ENCODE data around the gene TBC1D8. TPM values are rescaled to one million over a fixed set of nuclear protein-coding genes. Genes with fewer than 3 reads are reported as not detected.

Gene TBC1D8
- total RNA-seq, 2 experiments from 2014 or later, result 0.73 to 1.1 TPM

GRCh38 chr2:101040761-101041160 lies 110.4 kb downstream of the TBC1D8 start:
- ChIA-PET CTCF (no interaction called here), POLR2A (no interaction called here)

- POLR2A ChIA-PET, result no interaction called here
- CTCF ChIA-PET, result interaction anchor here (0.8 kb wide), 1 partner anchor 112 kb away, joined by 3 read pairs; no protein-coding TSS in a partner anchor
Measured at GRCh38 chr2:101040072-101040471, 111.1 kb downstream of the TBC1D8 start.

DNA sequence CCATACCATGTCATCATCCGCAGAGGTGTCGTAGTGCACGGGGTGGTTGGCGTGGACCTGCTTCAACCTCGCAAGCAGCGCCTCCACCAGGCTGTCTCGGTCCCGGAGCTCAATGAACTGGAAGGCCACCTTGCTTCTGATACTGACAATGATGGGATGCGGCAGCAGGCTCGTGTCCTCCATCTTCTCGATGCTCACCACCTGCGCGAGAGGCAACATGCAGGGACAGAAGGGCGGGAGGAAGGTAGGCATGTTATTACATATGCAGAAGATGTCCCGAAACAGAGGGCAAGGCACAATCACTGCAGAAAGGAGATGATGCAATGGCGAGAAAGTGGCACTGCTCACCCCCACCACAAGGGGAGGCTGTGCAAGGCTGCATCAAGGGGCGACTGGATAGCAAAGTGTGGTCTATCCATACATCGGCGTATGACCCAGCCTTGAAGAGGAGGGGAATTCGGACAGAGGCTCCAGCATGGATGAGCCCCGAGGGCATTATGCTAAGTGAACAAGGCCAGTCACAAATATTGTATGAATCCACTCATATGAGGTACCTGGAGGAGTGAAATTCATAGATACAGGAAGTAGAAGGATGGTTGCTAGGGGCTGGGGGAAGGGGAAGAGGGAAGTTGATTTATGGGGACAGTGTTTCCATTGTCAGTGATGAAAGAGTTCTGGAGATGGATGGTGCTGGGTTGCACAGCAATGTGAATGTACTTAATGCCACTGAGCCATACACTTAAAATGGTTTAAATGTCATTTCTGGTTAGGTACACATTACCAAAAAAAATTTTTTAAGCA lies 112.5 kb downstream of the TBC1D8 start:
- POLR2A ChIA-PET, result no interaction called here
- CTCF ChIA-PET, result no interaction called here

DNA sequence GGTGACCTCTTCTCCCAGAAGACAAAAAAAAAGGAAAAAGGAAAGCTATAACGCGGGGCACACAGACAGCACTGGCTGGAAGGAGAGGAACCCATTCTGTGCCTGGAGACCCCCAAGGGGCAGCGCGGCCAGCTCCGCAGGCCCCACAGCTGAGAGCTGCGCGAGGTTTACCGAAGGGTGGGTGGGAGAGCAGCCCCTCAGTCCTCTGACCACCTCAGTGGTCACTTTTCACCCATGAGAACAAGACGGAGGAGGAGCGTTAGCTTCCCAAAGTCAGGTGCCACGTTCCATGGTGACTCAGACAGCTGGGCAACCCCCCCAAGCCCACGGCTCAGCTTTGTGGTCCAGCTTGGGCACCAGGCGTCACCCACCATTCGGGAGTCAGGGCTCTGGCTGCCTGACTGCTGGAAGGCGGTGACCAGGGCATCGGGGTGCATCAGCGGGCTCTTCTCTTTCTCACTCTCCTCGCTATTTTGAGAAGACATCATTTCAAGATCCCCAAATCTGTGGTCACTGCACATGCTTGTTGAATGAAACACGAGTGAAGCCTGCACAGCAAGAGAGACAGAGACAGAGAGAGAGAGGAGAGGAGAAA lies 113.9 kb downstream of the TBC1D8 start:
- ChIA-PET POLR2A (no interaction called here), CTCF (interaction anchor here (1.0 kb wide), 1 partner anchor 10 kb away, joined by 3 read pairs; no protein-coding TSS in a partner anchor)

- ChIA-PET CTCF (interaction anchor here (1.0 to 1.2 kb wide), 2 partner anchors 9 to 116 kb away, joined by 3 read pairs; no protein-coding TSS in a partner anchor), POLR2A (no interaction called here)
Measured at GRCh38 chr2:101036562-101036961, 114.6 kb downstream of the TBC1D8 start.

DNA sequence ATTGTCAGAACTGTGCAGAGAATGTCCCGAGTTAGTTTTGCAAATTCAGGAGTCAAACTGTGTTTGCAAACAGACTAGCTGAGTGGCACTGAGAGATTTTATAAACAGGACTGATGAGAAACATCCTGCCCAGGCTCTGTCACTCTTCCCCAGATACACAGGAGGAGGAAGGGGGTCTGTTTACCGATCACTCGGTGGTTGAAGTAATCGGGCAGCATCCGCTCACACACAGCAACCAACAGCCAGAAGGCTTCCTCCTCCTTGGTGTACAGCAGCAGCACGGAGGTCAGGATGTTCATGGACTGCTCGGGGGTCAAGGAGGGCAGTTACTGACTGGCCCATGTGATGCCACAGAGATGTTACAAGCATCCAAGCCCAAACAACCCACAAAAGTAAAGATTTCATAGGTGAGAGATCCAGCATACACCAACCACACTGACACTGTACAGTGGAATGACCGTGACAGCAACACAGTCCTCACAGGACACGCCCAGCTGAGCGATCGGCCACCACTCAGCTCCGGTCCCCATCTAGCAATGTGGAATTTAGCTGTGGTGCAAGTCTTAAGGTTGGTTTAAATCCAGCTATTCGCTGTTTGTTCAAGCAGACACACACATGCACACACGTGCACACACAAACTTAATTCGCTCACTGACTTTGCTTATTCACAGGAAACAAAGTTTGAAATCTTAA lies 119.0 kb downstream of the TBC1D8 start:
- ChIA-PET POLR2A (no interaction called here), CTCF (no interaction called here)

- ChIA-PET POLR2A (no interaction called here), CTCF (no interaction called here)
Measured at GRCh38 chr2:101030866-101031554, 120.2 kb downstream of the TBC1D8 start.

- ChIA-PET POLR2A (interaction anchor here (0.6 kb wide), 1 partner anchor 138 kb away, joined by 6 read pairs; no protein-coding TSS in a partner anchor), CTCF (interaction anchor here (1.3 to 1.6 kb wide), 2 partner anchors 9 to 15 kb away, joined by 3 read pairs; no protein-coding TSS in a partner anchor)
Measured at GRCh38 chr2:101027852-101028251, 123.3 kb downstream of the TBC1D8 start.

DNA sequence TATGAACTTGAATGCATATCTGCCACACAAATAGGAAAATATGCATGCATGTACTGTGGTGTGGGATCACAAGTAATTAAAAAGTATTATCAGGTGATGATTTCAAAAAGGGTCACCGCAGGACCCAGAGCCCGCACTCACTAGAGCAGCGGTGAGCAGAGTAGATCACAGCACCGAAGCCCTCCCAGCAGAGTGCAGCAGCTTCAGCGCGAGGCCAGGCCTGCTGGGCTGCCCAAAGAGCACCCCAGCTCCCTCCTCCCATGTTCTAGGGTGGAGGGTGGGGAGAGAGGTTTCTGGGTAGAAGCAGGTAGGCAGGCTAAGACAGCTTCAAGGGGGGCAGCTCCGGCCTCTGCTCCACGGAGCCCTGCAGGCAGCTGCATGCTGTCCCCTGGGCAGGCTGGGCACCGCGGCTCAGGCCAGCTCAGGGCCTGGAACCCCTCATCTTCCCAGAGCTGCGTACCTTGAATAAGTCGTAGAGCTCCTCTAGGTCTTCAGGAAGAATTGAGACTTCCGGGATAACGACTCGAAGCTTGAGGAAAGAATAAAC lies 124.2 kb downstream of the TBC1D8 start:
- ChIA-PET CTCF (interaction anchor here (1.3 kb wide), 1 partner anchor 10 kb away, joined by 3 read pairs; no protein-coding TSS in a partner anchor), POLR2A (interaction anchor here (0.6 kb wide), 1 partner anchor 17 kb away, joined by 7 read pairs; no protein-coding TSS in a partner anchor)

DNA sequence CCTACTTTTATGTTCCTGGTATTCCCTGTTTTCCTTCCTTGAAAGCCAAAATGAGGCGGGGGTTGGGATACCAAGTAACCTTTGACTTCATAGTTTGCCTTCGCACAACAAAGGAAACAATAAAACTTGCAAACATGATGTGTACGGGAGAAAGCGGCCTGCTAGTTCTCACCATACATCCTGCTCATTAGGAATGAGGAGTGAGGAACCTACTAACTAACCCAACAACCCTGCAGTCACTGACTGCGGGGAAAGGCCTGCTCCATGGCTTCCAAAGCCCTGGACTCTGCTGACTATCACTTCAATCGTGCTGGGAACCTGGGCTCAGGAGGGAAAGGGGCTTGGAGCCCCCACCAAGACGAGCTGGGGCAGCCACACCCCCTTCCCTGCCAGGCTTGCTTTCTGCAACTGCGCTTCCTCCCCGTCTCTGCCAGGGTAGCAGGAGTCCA lies 124.9 kb downstream of the TBC1D8 start:
- POLR2A ChIA-PET, result no interaction called here
- CTCF ChIA-PET, result no interaction called here

DNA sequence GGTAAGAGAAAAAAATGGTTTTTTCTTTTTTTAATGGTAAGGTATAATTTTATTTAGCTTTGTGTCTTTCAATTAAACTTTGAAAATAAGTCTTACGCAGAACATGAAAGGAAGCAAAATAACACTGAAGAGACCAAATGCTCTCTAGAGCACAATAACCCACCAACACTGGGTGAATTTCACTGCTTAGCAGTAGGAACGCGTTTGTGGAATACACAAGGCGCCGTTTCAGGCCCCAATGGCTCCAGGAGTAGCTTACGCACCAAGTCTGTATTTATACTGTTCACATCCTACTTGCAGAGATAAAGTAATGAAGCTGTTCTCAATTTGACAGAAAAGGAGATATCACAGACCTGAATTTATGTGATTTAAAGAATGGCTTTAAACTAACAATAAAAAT lies 125.6 kb downstream of the TBC1D8 start:
- CTCF ChIA-PET, result no interaction called here
- POLR2A ChIA-PET, result no interaction called here

DNA sequence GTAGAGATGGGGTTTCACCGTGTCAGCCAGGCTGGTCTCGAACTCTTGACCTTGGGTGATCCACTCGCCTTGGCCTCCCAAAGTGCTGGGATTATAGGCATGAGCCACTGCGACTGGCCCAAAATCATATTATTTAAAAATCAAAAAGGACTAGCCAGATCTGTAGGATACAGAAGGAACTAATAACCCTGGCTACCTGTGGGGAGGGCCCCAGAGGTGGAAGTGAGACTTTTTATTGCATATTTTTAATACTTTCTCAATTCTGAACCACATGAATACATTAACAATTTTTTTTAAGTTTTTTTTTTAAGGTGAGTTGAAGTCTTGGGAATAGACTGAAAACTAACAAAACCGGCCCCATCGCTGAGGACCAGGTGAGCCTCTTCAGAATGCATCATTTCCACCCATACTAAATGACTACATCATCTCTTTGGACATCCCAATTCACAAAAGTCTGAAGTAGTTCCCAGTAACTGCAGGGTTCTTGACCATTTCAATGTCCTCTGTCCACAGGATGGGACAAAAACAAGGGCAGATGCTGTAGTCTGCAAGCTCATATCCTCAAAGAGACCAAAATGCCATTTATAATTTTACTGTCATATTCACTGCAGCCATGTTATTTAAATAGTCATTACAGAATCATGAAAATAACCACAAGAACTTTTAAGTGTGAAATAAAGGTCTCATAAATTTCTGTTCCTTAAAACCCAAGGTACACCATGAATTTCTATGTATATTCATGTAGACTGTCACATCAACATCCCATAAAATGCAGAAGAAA lies 127.7 kb downstream of the TBC1D8 start:
- CTCF ChIA-PET, result no interaction called here
- POLR2A ChIA-PET, result no interaction called here

DNA sequence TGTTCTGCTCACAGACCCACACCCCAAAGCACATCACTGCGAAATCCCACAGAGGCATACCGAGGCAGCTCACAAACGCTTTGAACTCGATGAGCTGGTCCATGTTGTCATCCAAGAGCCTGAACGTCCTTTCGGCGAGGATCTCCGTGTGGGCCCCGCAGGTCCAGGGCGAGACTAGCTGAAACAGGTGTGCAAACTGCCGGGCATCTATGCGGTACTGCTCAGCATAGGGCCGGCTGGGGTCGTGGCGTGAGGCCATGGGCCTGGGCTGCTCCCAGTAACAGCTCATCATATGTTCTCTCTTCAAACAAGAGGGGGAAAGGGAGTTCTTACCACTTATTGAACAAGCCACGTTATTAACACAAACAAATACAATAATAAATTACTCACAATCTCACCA lies 129.0 kb downstream of the TBC1D8 start:
- ChIA-PET POLR2A (no interaction called here), CTCF (no interaction called here)

- ChIA-PET POLR2A (no interaction called here), CTCF (no interaction called here)
Measured at GRCh38 chr2:101018934-101019333, 132.2 kb downstream of the TBC1D8 start.

DNA sequence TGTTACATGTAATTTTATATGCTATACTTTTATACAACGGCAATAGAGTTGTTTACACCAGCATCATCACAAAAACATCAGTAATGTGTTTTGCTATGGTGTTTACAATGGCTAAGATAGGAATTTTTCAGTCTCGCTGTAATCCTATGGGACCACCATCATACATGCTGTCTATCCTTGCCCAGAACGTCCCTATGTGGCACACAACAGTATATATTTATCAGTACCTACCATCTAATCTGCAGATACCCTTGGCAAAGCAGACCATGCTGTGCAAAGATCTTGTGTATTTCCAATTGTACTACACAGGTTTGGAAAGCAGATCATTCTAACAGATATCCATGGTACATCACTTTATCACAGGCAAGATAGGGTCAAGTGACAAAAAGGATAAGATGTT lies 133.8 kb downstream of the TBC1D8 start:
- ChIA-PET POLR2A (no interaction called here), CTCF (interaction anchor here (1.2 kb wide), 1 partner anchor 188 kb away, joined by 4 read pairs; no protein-coding TSS in a partner anchor)

DNA sequence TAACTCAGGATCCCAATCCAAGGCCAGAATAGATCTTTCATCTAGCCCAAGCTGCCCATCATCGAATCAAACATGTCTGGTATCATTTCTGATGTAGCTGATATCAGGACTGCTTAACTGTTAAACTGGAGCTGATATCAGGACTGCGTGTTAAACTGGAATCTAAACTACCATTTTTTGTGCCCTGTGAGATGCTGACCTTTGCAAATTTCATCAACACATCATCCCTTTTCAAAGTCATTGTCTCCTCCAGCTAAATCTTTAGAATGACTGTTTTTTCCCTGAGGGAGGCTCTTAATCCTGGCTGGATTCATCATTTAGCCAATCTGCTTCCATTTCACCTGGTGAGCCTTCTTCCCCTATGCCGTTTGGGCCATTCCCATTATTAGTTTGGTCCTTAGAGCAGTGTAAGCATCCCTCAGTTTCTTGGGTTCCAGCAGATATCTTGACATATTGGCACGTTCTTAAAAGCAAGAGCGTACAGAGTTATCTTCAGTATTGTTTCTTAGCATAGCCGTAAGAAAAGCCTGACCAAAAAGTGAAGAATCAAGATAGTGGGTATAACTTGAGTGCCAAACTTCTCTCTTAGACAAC lies 136.8 kb downstream of the TBC1D8 start:
- CTCF ChIA-PET, result no interaction called here
- POLR2A ChIA-PET, result no interaction called here

- ChIA-PET CTCF (interaction anchor here (0.7 to 1.6 kb wide), 6 partner anchors 9 to 288 kb away, joined by 3 to 4 read pairs (median 3); no protein-coding TSS in a partner anchor), POLR2A (interaction anchor here (0.6 kb wide), 1 partner anchor 9 kb away, joined by 3 read pairs; no protein-coding TSS in a partner anchor)
Measured at GRCh38 chr2:101012706-101013181, 138.4 kb downstream of the TBC1D8 start.

Data from activated CD8-positive, alpha-beta memory T cell treated with anti-CD3 and anti-CD28 coated beads for 36 hours (primary cell).